Tibial artery (tissue), 4 donors: Measurements from ENCODE around the gene AGMO.
A peak's percentile ranks its signal among the peaks of the same experiment; 100 is the strongest.
"Not testable (repeated sequence)": the region's sequence is repeated elsewhere in the genome, so short reads cannot be mapped to it uniquely, and the experiment has no call there.

Experiments used
- DNase-seq, 2 donors: peaks; one replicate each; pipeline ENCODE4 v3.0.0-alpha.2; 2019
- H3K27ac ChIP-seq, 2 donors: fragments of 200-600 bp; sonication (generic) in 1 of 2; 1 replicate in 1 of 2; 2 replicates in 1 of 2; pipeline ENCODE4 v1.5.1; 2018 to 2019; ENCODE audit warnings: mild to moderate bottlenecking in 1 of 2
- H3K27me3 ChIP-seq, 2 donors: fragments of 200-600 bp; sonication (generic) in 1 of 2; one replicate each; pipeline versions ENCODE4 v1.5.1 to v1.6.0; 2016 to 2019
- H3K36me3 ChIP-seq, 3 donors: fragments of 200-600 bp; sonication (generic) in 2 of 3; one replicate each; pipeline ENCODE4 v1.5.1; 2016 to 2019; ENCODE audit warnings: mild to moderate bottlenecking in 2 of 3
- H3K4me1 ChIP-seq, 4 donors: fragments of 200-600 bp; sonication (generic) in 2 of 4; 1 replicate in 3 of 4; 2 replicates in 1 of 4; pipeline ENCODE4 v1.5.1; 2016 to 2019
- H3K4me3 ChIP-seq, 2 donors: fragments of 200-600 bp; sonication (generic) in 1 of 2; 1 replicate in 1 of 2; 2 replicates in 1 of 2; pipeline ENCODE4 v1.5.1; 2018 to 2019; ENCODE audit warnings: mild to moderate bottlenecking in 2 of 2
- H3K9me3 ChIP-seq, 3 donors: fragments of 200-600 bp; sonication (generic) in 1 of 3; one replicate each; pipeline ENCODE4 v1.5.1; 2016 to 2019
- CTCF ChIP-seq, 2 experiments: fragments of 200-600 bp in 1 of 2; fragments of 450-650 bp in 1 of 2; IDR thresholded peaks; one replicate each; pipeline ENCODE4 v1.5.1; 2017 to 2019; ENCODE audit warnings: antibody characterized with exemption in 2 of 2, mild to moderate bottlenecking in 1 of 2, moderate library complexity in 1 of 2
- intact Hi-C: fragments of 100-400 bp; cut with DNase I; formaldehyde crosslinking; loops from one replicate; pipeline ENCODE4 v1.15.0; 2023; ENCODE audit warnings: low total_unique reads

AGMO gene

GRCh38 chr7:15556339-15557105 lies 5.3 kb downstream of the AGMO start:
- peak overlapping the region in 1 of 2 donors; percentile 42 for H3K27ac ChIP-seq
- no peaks in the 10 kb centered on the region for H3K9me3 ChIP-seq
- DNase-seq = no peak
- no peak for TF ChIP-seq CTCF (IDR thresholded peaks at IDR 0.05)
- intact Hi-C loops = no loop called here
- no peaks in the 10 kb centered on the region for H3K36me3 ChIP-seq
- no peak overlapping the region for H3K4me3 ChIP-seq
- peaks cover 0 to 37% (median 3%) of the 10 kb centered on the region in 4 donors for H3K4me1 ChIP-seq
- no peaks in the 10 kb centered on the region for H3K27me3 ChIP-seq

DNA sequence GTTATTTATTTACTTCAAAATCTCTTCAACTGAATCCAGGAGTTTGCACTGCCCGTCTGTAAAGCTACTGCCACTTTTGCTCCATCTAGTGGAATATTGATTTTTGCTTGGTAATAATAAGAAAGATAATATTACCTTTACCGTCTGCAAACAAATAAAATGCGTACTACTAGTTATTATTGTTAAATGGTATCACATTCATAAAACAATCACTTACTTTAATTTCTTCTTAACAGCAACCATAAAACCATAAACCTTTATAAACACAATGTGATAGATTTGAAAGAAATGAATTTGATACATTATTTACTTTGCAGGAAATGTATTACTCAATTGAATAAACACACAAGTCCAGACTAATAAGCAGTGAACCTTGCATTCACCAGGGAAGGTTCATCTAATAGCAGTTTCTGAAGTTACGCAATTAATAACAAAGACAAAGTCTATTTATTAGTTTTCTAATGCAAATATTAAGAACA lies 6.4 kb downstream of the AGMO start:
- Histone ChIP-seq H3K9me3 (no peaks in the 10 kb centered on the region), H3K4me1 (peaks cover 0 to 28% (median 3%) of the 10 kb centered on the region in 4 donors), H3K4me3 (no peak overlapping the region), H3K27me3 (no peaks in the 10 kb centered on the region), H3K27ac (no peak overlapping the region), H3K36me3 (no peaks in the 10 kb centered on the region)
- intact Hi-C loops = no loop called here
- peak in 1 of 2 experiments; percentile 24 for TF ChIP-seq CTCF (IDR thresholded peaks at IDR 0.05)
- no peak for DNase-seq

DNA sequence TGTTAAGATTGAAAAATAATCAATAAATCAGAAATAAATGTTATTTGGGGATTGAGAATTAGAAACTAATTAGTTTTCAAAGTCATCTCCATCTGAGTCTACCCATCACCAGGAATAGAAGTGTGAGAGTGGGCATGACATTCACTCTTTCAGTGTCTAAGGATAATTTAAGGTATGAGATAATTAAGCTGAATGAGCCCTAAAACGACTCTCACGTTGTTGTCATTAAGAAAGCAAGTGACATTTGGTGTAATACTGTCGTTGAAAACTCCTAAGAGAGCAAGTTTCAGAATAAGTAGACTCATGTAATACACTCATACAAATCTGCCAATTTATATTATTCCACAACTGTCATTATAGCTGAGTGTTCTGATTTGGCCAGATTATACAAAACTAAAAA lies 7.1 kb downstream of the AGMO start:
- no peaks in the 10 kb centered on the region for H3K27me3 ChIP-seq
- H3K4me1 ChIP-seq = peaks cover 0 to 22% (median 3%) of the 10 kb centered on the region in 4 donors
- H3K4me3 ChIP-seq = no peak overlapping the region
- no peak overlapping the region for H3K27ac ChIP-seq
- no peaks in the 10 kb centered on the region for H3K9me3 ChIP-seq
- no peak for DNase-seq
- TF ChIP-seq CTCF (IDR thresholded peaks at IDR 0.05) = no peak
- intact Hi-C loops = no loop called here
- no peaks in the 10 kb centered on the region for H3K36me3 ChIP-seq

DNA sequence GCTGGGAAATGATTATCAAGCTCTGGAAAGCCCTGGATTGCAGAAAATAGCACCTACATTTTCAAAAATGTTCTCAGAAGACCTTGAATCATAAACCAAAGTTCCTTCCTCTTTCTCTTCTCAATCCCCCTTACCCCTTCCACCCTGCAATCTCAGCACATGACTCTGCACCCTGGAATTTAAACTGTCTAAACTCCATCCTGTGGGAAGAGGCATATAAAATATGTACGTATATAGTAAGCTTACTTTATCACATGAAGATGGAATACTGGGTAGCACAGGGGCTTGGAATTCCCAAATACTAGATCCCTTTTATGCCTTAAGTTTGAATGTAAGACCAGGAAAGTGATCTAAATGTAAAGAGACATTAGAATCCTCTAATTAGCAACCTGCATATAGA lies 7.7 kb downstream of the AGMO start:
- Histone ChIP-seq H3K27me3 (no peaks in the 10 kb centered on the region), H3K36me3 (no peaks in the 10 kb centered on the region), H3K4me1 (peaks cover 0 to 19% (median under 1%) of the 10 kb centered on the region in 4 donors), H3K4me3 (no peak overlapping the region), H3K27ac (no peak overlapping the region), H3K9me3 (no peaks in the 10 kb centered on the region)
- intact Hi-C loops = no loop called here
- TF ChIP-seq CTCF (IDR thresholded peaks at IDR 0.05) = no peak
- no peak for DNase-seq

DNA sequence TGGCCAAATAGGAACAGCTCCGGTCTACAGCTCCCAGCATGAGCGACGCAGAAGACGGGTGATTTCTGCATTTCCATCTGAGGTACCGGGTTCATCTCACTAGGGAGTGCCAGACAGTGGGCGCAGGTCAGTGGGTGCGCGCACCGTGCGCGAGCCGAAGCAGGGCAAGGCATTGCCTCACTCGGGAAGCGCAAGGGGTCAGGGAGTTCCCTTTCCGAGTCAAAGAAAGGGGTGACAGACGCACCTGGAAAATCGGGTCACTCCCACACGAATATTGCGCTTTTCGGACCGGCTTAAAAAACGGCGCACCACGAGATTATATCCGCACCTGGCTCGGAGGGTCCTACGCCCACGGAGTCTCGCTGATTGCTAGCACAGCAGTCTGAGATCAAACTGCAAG lies 14.5 kb downstream of the AGMO start:
- H3K9me3 ChIP-seq, H3K4me1 ChIP-seq, intact Hi-C loops, H3K4me3 ChIP-seq, DNase-seq, H3K36me3 ChIP-seq, H3K27ac ChIP-seq, H3K27me3 ChIP-seq: not testable (repeated sequence)

DNA sequence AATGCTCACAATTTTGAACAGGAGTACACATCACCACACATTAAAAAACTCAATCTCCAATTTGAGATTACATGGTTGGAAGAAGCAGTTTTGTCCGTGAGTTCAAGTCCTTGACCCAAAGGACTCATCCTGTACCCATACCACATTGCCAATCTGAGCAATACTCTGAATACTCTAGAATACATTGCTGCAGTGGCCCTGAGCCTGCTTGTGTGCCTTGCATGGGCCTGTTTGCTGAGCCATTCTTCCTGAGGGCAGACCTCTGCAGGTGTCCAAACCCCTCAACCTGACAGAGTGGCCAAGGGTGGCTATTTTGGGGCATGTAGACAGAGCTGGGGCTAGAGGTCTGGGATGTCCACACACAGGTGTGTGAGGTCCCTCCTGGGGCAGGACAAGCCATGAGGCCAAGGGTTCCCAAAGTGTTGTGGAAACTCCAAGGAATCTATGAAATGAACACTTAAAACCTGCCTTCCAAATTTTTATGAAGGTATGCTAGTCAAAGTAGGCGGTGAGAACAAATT lies 15.5 kb downstream of the AGMO start:
- TF ChIP-seq CTCF (IDR thresholded peaks at IDR 0.05) = no peak
- DNase-seq = no peak
- Histone ChIP-seq H3K36me3 (no peaks in the 10 kb centered on the region), H3K4me3 (no peak overlapping the region), H3K27me3 (no peaks in the 10 kb centered on the region), H3K9me3 (no peaks in the 10 kb centered on the region), H3K4me1 (no peaks in the 10 kb centered on the region), H3K27ac (no peak overlapping the region)
- intact Hi-C loops = no loop called here
